ENCODE measurements around the gene LCE1D.

Gene LCE1D

DNA sequence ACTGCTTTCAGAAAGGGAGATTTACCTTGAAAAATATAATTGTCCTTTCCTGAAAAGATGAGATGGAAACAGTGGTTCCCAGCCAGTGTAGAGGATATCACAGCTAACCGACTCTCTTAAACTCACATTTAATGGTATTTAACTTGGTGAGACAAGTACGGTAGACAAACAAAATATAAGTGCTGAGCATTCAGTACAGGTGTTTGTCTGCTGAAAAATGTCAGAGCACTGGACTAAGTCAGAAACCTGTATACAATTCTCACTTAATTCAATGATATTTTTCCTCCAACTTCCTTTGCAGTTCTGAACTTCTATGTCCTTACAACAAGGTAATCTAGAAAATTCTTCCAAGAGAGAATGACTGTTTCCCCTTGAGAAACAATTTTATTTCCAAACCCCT, 15.2 kb downstream of the LCE1D start, which contains the start of gene LCE1B:
Gene LCE1B (plus strand): TSS at position 301 of the 400 bp plus-strand sequence. CDS start 476 bp downstream, outside the sequence.
- in situ Hi-C loops (cut with MboI; ENCODE audit: low sequenced_read_pairs): no loop called here

DNA sequence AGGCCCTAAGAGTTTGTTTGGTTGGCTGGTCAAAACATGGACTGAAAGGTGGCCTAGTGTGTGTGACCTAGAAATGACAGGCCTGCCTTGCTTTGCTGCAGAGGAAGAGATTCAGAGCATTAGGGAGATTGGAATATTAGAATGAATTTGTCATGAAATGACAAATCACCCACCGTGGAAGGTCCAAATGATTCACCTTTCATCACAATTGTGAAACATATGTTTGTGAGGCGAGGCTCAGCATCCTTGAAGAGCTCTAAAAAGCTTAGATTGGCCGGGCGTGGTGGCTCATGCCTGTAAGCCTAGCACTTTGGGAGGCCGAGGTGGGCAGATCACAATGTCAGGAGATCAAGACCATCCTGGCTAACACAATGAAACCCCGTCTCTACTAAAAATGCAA, 20.8 kb downstream of the LCE1D start:
- in situ Hi-C loops (cut with MboI; ENCODE audit: low sequenced_read_pairs): no loop called here

DNA sequence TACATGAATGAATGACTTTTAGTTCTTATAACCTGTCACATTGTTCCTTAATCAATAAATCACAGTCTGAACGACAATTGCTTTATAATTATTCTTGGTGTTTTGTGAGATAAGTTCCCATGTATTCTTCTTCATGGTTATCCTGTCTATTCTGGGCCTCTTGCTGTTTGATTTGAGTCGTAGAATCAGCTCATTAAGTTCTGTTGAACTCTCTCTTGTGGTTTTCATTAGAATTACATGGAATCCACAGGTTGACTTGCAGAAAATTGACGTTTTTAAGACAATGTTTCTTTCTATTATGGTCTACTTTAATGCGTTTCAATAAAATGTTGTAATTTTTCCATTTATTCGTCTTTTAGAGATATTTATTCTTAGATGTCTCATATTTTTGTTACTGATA, 26.8 kb downstream of the LCE1D start:
- in situ Hi-C loops (cut with MboI; ENCODE audit: low sequenced_read_pairs): no loop called here

DNA sequence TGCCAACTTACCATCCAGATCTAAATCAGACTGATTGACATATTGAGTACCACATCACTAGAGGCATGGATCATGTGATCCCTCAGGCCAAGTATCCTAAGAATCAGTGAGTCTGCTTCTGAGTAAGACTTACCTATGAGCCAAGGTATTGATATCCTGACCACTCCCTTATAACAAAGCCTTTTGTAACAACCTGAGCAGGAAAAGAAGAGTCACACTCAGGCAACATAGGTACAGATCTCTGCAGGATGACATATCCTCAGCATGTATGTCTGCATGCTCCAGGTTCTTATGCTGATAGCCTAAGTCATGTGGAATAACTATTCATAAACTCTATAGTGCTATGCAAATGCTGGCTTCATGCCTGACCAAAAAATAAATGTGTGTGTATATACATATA, 28.4 kb downstream of the LCE1D start:
- in situ Hi-C loops (cut with MboI; ENCODE audit: low sequenced_read_pairs): no loop called here

DNA sequence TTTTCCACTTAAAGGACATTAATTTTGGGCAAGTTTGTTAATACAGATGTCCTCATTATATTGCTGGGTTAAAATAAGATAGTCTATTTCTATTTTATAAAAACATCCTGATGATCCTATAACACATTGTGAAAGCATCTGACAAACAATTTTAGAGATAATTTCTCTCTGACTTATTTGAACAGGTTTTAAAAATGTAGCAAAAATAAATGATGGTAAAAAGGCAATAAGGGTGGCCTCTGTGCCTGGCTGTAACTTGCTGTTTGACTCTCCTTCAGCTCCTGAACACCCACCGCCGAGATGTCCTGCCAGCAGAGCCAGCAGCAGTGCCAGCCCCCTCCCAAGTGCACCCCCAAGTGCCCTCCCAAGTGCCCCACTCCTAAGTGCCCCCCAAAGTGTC, 30.7 kb downstream of the LCE1D start, which contains the start of gene LCE1A:
Gene LCE1A (plus strand): TSS at position 301 of the 400 bp plus-strand sequence. CDS start 0 bp downstream, at position 301.
- in situ Hi-C loops (cut with MboI; ENCODE audit: low sequenced_read_pairs): no loop called here

DNA sequence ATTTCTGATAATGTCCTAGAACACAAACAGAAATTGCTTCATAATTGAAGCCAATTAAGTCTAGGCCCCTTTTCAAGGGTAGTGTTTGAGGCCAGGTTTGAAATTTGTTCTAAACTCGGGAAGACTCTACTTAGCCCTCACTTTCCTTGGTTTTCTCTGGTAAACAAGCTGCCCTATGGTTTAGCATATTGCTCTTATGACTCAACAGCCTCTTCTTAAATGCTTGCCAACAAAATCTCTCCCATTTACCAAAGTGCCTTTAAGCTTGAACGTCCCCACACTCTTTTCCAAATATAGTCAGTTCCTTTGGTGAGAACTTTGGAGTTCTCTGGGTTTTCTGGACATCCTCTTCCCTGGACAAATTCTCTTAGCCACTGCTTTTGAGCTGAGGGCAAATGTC, 40.3 kb downstream of the LCE1D start:
- in situ Hi-C loops (cut with MboI; ENCODE audit: low sequenced_read_pairs): no loop called here

DNA sequence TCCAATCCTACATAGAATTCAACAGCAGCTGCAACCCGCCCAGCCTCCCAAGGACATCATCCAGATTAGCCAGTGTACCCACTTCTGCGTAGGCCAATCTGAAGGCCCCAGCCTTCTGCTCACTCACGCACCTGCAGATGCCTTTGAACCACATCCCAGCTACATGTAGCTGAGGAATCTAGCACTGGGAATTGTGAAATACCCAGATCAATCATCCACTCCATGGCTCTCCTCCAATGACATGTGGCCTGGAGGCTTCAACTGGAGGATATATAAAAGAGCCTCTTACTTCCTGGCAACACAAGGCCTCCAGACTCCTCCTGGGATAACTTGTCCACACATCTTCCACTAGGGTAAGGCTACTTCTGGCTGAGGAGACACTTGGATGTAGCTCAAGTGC, 46.0 kb downstream of the LCE1D start, which contains the start of gene LCE6A:
Gene LCE6A (plus strand): TSS at position 301 of the 400 bp plus-strand sequence. CDS start 665 bp downstream, outside the sequence.
- in situ Hi-C loops (cut with MboI; ENCODE audit: low sequenced_read_pairs): no loop called here
